Stimulated activated CD8-positive, alpha-beta memory T cell treated with anti-CD3 and anti-CD28 coated beads, Interleukin-4, amount 100 ng/mL, for 1 hour (primary cell): ENCODE data around the gene CCDC60.
"Not testable (repeated sequence)": the region's sequence is repeated elsewhere in the genome, so short reads cannot be mapped to it uniquely, and the experiment has no call there.

Experiments
- DNase-seq, 2 donors: peaks; one replicate each; pipeline ENCODE4 v3.0.0-alpha.2; 2020; ENCODE audit warnings: low read depth in 2 of 2, low spot score in 1 of 2

Gene CCDC60

DNA sequence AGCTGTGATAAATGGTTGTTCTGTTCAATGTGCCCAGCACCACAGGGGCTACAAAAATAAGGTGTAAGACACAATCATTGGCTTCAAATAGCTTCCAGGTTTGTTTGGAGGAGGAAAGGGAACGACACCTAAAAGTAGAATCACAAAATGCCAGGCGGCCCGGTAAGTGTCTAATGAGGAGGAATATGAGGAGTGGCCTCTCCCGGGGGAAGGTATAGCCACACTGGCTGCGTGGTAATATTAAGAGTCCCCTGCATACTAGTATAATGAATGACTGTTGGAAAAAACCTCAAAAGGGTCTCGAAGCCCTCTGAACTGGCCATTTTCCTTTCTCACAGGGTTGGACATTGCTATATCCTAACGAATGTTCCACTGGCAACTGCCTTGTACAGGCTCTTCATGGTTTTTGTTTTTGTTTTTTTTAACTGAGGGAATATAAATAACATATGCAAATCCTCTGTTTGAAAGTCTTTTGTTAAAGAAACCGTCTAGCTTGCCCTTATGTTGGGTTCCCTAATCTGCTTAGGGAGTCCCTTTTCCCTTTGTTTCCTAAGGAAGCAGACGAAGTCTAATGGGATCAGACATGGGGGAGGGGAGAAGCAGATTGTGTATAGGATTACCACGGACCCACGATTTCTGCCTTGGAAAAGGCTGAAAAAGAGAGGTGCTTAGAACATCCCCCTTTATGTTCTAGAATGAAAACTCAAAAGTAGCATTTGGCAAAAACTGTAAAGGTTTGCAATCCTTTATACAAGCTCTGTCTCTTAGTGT is 4.2 kb downstream of the CCDC60 start:
- DNase-seq: no peak

DNA sequence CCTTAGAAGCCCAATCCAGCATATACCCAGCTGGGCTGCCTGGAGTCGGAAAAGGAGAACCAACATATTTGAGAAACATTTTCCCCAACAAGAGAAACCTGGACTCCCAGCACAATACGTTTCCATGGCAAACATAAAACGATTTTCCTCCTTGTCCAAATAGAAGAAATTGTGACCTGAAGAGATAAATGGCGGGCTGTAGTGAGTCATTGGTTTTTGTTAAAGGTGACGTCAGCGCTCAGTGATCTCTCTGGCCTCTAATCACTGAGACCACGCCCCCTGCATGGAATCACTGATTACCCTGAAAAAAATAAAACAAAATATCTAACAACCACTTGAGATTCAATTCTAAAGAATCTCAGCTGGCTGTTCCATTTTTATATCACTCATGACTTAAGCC is 6.0 kb downstream of the CCDC60 start:
- DNase-seq: no peak

DNA sequence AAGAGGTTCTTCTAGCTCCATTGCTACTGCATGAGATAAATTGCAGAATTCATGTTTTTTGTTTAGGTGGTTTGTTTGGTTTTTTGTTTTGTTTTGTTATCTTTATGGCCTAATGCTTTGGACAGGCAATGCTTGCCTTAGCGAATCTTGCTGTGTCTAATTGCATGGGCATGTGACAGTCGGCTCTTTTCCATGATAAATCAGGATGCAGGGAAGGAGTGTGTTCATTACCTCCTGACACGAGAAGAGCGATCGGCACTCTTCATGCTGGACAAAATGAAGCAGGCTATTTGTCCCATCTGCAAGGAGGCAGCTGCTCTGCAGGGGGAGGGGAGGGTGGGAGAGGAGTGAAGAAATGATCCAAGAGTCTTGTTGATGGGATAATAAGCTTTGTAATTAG is 6.5 kb downstream of the CCDC60 start:
- DNase-seq: no peak

DNA sequence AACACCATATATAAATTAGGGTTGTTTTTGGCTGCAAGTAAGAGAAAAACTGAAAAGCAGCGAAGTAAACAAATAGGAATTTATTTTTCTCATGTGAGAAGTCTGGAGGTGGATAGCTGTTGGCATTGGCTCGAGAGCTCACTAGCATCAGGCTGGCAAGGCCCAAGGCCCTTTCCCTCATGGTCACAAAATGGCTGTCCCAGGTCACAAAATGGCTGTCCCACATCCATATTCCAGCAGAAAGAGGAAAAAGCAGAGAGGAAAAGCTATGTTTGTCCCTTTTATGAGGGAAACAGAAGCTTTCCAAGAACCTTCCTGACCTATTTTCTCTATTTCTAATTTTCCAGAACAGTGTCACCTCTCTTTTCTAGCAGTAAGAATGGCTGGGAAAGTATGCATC is 7.5 kb downstream of the CCDC60 start:
- DNase-seq: no peak

DNA sequence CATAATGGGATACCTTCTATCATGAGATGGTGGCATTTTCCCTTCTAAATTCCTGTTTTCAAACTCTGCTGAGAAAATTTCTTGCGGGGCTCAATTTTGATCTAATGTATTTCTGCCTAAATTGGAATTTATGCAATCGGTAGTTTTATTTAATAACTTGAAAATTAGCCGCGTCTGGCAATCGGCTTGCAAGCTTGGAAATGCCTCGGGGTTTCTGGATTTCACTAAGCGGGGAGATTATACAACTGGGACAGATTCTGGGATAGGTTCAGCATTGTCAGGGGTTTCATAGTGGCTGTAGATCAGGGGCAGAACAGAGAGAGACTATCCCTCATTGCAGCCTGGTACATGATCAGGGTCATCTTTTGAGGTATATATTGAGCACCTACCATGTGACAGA is 8.6 kb downstream of the CCDC60 start:
- no peak for DNase-seq

DNA sequence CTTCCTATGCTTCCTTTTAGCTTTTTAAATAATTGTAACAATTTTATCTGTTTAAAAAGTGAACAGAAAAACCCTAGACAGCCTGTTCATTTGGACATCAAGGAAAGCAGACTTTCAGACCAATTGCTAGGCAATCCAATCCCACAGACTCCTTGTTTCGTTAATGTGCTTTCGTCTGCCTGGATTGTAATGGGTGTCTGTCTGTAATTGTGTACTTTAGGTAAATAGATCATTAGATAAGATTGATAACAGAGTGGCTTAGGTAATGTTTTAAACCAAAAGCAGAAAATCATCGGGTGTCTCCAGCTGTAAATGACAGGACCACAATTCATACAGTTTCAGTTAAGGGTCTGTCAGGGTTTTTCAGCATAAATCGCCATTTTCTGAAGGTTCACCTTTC is 19.6 kb downstream of the CCDC60 start:
- no peak for DNase-seq

DNA sequence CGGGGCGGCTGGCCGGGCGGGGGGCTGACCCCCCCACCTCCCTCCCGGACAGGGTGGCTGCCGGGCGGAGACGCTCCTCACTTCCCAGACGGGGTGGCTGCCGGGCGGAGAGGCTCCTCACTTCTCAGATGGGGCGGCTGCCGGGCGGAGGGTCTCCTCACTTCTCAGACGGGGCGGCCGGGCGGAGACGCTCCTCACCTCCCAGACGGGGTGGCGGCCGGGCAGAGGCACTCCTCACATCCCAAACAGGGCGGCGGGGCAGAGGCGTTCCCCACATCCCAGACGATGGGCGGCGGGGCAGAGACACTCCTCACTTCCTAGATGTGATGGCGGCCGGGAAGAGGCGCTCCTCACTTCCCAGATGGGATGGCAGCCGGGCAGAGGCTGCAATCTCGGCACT is 25.8 kb downstream of the CCDC60 start:
- not testable (repeated sequence) for DNase-seq

DNA sequence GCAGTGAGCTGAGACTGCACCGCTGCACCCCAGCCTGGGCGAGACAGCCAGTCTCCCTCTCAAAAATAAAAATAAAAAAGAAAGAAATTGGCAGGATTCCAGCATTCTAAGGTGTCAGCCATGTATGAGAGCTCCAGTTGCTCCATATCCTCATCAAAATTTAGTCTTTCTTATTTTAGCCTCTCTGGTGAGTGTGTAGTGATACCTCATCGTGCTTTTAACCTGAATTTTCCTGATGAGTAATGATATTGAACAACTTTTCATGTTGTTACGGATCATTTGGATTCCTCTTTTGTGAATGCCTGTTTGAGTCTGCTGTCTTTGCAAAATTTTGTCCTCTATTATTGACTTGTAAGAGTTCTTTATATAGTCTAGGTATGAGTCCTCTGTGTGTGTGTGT is 28.5 kb downstream of the CCDC60 start:
- no peak for DNase-seq

DNA sequence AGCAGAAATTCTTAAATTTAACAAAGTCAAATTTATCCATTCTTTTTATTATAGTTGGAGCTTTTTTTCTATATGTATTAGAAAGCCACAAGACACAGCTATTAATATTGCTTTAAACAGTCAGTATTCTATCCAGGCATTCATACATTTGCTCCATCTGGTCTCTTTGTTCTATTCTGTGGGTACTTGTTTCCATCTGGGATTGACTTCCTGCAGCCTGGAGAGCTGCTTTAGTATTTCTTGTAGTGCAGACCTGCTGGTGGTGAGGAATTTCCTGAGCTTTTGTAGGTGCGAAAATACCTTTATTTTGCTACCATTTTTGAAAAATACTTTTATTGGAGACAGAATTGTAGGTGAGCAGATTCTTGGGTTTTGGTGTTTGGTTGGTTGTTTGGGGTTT is 29.0 kb downstream of the CCDC60 start:
- no peak for DNase-seq

DNA sequence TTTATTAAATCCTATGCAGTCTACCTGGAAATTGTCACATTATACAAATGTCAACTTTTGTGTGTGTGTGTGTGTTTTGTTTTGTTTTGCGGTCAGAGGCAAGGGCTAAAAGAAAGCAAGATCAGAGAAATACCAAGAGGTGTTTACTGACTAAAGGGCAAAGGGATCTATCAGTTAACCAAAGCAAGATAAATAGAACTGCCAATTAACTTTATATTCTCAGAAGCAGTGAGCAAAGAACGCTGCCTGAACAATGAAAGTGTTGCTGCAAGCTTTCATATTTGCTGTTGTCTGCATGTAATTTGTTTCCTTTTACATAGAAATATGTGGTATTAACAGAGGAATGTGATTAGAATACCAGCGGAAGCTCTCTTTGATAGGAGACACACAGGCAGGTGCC is 30.9 kb downstream of the CCDC60 start:
- DNase-seq: no peak

DNA sequence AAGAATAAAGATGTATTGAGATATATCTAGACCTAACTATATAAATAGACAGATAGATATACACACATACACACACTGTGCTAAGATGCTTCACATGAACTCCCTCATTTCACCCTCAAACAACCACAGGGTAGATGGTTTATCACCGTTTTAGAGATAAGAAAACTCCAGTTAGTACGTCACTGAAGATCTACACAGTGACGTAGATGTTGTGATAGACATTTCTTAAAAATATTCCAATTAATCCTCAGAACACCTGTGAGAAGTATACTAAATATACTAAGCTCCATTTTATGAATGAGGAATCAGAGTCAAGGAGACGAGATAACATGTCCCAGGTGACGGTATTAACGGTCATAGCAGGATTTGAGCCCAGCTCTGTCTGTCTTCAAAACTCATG is 31.5 kb downstream of the CCDC60 start:
- no peak for DNase-seq

DNA sequence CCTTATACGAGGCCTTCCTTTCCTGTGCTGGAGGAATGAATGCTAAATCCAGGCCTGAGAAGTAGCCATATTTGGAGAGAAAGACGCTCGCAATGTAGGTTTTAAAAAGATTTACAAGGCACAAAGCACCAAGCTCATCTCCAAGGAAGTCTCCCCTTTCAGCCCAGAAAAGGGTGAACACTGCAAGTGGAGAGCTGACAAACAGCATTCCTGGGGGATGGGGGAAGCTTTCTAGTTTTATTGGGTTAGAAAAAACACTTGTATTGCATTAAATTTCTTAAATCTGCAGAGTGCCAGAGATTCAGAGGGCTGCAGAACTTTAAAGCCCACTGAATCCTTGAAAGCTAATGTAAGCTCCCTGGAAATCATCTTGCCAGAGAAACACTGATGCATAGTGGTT is 34.6 kb downstream of the CCDC60 start:
- no peak for DNase-seq

DNA sequence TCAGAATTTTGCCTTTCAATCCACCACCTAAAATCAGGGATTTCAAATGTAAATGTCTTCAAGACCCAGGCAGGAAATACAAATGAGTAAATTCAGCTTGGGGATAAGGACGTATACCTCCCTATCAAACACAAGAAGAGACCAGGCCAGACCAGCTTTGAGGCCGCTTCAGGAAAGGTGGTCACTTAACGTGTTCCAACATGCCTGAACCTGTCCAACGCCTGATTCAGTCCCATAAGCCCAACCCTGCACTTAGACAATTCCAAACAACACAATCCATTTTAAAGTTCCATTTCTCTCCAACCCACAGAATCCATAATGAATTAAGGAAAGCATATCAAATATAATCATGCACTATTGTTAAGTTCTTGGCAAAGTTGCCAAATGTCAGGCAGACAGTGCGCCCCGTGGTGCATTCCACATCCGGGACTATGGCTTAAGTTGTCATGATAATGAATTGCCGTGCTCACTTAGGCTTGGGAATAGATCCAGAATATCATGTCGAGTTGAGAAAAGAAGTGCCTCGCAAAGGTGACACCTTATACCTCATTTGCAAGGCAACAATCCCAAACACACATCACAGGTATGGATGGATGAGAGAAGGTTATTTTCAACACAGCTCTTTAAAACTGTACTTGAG is 35.5 kb downstream of the CCDC60 start:
- DNase-seq: no peak

DNA sequence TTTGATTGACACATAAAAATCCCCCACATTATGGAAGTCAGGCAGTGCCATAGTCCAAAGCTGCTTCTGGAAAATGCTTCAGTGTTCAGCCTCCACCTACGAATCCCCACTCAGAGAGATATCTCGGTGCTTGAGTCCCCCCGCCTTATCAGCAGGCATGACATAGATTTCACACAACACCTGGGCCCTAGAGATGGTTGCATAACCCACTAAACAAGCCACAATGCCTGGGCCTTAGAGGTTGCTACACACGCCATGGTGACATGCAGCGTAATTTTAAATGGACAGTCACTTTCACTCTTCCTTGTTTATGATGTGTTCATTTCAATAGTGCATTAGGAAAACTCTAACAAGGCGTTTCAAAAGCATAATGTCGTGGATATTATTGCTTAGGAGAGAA is 38.0 kb downstream of the CCDC60 start:
- no peak for DNase-seq

DNA sequence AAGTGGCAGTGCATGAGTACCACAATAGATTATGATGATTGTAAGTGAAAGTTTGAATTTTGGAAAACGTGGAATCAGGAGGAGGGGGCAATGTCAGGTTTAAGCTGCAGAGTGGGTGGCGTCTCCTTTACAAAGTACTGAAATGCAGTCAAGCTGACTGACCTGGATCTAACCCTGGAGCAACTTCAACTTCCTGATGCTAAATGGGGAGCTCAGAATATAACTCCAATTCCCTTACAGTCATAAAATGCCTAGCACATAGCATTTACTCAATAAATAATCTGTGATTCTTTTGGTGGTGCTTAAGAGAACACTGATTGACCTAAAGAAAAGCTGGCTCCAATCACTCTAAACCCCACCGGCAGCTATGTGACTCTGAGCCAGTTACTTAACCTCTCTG is 38.5 kb downstream of the CCDC60 start:
- DNase-seq: no peak

DNA sequence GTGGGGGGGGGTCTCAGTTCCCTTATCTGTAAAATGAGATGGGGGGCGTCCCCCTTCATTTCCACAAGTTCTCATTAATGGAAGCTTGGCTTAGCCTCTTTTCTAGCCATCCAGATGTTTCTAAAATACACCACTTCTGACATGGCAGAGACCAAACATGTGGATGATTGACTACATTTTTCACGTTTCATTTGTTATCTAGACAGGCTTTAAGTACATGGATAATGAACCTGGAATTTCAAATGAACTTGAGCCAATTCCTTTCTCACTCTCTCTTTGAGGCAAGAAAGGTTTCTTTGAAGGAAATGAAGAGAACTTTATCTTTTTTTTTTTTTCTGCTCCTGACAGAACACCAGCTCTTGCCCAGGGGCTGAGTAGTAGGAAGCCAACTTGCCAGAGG is 39.1 kb downstream of the CCDC60 start:
- no peak for DNase-seq

DNA sequence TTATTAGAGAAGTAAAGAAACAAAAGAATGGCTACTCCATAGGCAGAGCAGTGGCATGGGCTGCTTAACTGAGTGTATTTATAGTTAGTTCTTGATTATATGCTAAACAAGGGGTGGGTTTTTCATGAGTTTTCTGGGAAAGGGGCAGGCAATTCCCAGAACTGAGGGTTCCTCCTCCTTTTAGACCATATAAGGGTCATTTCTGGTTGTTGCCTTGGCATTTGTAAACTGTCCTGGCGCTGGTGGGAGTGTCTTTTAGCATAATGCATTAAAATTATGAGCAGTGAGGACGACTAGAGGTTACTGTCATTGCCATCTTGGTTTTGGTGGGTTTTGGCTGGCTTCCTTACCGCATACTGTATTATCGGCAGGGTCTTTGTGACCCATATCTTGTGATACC is 40.1 kb downstream of the CCDC60 start:
- DNase-seq: no peak

DNA sequence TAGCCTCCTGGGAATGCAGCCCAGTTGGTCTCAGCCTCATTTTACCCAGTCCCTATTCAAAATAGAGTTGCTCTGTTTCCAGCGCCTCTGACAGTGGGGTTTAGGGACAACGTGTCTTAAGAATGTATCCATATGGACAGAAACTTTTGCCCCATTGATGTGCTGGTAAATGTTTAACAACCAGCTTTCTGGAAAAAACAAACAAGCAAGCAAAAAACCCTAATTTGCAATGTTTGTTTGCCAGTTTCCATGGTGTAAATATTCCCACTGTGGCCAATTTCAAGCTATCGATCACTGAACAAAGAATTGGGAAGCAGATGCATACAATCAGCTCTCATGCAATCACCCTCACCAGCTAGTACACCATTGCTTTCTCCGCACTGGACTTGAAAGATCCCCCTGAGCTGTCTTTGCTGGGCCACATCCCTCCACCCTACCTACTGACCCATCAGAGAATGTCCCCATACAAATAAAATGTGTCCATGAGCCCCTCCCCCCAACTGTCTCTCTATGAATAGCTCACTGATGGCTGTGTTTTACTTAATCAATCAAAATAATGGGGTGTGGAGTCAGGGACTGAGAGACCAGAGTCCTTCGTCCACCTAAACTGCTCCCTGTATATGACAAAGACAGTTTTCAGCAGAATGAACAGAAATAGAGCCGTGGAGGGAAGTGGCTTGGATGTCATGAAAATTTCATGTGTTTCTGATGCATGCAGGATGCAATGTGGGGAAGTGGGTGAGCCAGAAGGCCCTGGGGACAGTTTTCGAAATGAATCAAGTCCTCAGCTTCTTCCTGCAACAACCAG is 40.8 kb downstream of the CCDC60 start:
- DNase-seq: no peak

DNA sequence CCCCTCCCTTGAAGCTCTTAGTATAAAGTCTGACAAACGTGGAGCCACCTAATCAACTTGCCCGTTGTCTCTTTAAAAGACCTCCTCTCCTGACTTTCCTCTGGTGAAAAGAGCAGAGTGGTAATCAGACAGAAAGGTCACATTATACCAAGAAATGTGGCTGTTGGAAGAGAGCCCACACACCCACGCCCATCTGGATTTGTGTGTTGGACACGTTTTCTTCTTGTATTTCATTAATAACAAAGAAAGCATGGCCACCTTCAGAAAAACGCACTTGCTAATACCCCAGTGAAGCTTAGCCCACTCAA is 41.3 kb downstream of the CCDC60 start:
- DNase-seq: no peak

DNA sequence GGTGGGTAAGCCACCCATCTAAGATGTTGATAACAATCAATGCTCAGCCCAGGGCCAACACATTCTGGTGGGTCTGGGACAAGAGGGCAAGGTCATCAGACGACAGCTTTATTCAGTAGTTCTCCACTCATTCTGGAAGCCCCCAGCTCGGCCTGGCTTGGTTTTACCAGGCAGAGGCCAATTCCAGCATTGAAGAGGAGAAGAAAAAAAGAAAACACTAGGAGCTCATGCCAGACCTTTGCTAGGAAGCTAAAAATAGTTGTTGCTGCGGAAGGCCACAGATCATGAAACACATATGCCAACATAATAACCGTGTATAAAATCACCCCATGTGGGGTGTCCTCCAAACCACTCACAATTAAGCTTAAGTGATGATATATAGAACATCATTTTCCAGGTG is 44.4 kb downstream of the CCDC60 start:
- no peak for DNase-seq

DNA sequence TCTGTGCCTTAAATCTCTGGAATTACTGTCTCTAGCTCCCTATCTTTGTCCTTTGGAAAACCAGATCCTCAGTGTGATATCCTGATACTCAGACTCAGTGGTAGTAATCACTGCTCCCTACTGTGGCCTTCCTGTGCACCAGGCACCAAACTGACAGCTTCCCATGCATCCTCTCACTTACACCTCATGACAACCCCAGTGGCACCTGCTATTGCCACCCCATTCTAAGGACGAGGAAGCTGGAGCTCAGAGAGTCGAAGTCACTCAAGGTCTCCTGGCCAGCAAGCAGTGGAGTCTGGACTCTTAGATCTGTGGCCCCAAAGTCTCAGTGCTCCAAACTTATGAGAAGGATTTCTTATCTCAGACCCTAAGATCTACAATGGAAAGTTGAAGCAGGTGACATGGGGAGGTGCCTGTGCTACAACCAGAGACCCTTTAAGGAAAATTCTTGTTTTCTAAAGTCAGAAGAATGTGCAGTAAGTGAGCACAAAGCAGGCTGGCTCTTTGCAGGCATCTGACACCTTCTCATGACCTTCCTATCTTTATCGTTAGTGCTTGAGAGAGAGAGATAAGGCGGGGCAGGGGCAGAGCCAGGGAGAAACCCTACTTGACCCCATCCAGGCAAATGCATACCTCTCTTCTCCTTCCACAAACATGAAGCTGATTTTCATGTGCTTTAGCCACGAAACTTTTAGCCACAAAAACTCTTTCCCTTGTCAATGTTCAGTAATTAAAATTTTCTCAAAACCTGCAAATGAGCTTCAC is 47.1 kb downstream of the CCDC60 start:
- no peak for DNase-seq

DNA sequence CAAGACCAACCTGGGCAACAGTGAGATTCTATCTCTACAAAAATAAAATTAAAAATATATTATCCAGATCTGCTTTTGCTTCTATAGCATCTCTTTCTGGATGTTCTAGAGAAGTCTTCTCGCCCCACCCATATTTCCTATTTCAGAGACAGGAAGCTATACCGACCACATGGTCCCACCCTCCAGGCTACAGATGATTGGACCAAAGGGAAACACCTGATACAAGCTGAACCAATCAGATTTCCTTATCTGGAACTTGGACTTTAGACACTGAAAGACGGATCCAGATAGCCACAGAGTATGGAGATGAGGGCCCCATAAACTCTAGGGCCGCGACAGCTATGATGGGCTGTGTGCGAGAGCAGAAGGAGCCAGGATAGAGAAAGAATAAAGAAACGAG is 48.7 kb downstream of the CCDC60 start:
- DNase-seq: no peak
